IPS DF 19.7 (cell line): ENCODE results near the gene CCDC141.

ENCODE experiments used
- DNase-seq: peaks from one replicate; pipeline ENCODE4 v3.0.0-alpha.2; 2013; ENCODE audit warnings: low read depth, low spot score

CCDC141 gene

GRCh38 chr2:178782236-178782635 is 267.7 kb downstream of the CCDC141 start:
- DNase-seq, result no peak
